Epithelial cell of esophagus (primary cell): ENCODE data around the gene PAQR4.
A peak's percentile ranks its signal among the peaks of the same experiment; 100 is the strongest.

ENCODE experiments used
- DNase-seq: peaks from one replicate; pipeline ENCODE4 v3.0.0; 2010; ENCODE audit warnings: low read depth
- H3K4me3 ChIP-seq: 2 replicates; pipeline ENCODE4 v1.5.1; 2011; ENCODE audit warnings: mild to moderate bottlenecking, low read length, control low read depth
- TF ChIP-seq, protein P1 (sequence below): IDR thresholded peaks from 2 replicates; pipeline ENCODE4 v1.5.1; 2011; ENCODE audit warnings: low read depth, mild to moderate bottlenecking, low read length, control low read depth, inconsistent platforms; ENCODE audit not compliant: insufficient read depth; ENCODE audit errors: missing control alignments

The PAQR4 gene

DNA sequence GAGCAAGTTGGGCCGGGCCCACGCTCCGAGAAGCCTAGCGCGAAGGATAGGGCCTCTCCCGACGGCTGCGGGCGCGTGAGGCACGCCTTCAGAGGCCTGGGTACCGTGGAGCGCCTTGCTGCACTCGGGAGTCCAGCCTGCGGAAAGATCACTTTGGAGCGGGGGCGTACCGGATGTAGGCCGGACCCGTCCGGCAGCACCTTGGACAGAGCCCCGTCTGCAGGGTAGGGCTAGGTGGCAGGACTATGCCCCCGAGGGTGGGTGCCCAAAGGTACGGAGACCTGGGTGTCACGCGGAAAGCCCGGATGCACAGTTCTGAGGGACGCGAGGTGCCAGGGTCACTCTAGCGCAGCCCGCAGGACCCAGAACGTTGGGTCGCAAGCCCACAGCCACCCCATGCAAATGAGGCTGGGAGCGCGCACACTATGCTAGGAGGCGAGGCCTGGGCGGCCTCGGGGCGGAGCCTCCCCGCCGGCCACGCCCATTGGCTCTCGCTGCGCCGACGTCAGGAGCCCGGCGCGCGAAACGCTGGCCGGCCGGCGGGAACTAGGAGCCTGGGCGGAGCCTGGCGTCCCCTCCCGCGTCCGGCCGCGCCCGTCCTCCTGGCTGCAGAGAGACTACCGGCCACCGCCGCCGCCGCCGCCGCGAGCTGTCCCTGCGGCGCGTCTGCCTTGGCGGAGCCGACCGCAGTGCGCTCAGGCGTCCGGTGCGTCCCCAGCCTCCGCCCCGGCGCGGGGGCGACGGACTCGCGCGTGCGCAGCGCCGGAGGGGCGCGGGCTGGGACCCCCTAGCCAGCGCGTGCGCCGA lies at the start of gene PAQR4:
Gene PAQR4, plus strand, starts transcription at position 611 of the 807 bp plus-strand sequence. CDS start 327 bp downstream, outside the sequence.
- TF ChIP-seq, protein P1, sequence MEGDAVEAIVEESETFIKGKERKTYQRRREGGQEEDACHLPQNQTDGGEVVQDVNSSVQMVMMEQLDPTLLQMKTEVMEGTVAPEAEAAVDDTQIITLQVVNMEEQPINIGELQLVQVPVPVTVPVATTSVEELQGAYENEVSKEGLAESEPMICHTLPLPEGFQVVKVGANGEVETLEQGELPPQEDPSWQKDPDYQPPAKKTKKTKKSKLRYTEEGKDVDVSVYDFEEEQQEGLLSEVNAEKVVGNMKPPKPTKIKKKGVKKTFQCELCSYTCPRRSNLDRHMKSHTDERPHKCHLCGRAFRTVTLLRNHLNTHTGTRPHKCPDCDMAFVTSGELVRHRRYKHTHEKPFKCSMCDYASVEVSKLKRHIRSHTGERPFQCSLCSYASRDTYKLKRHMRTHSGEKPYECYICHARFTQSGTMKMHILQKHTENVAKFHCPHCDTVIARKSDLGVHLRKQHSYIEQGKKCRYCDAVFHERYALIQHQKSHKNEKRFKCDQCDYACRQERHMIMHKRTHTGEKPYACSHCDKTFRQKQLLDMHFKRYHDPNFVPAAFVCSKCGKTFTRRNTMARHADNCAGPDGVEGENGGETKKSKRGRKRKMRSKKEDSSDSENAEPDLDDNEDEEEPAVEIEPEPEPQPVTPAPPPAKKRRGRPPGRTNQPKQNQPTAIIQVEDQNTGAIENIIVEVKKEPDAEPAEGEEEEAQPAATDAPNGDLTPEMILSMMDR = no peak
- peak within 1 kb of the TSS; percentile 47 for H3K4me3 ChIP-seq
- DNase-seq = peak; percentile 94

DNA sequence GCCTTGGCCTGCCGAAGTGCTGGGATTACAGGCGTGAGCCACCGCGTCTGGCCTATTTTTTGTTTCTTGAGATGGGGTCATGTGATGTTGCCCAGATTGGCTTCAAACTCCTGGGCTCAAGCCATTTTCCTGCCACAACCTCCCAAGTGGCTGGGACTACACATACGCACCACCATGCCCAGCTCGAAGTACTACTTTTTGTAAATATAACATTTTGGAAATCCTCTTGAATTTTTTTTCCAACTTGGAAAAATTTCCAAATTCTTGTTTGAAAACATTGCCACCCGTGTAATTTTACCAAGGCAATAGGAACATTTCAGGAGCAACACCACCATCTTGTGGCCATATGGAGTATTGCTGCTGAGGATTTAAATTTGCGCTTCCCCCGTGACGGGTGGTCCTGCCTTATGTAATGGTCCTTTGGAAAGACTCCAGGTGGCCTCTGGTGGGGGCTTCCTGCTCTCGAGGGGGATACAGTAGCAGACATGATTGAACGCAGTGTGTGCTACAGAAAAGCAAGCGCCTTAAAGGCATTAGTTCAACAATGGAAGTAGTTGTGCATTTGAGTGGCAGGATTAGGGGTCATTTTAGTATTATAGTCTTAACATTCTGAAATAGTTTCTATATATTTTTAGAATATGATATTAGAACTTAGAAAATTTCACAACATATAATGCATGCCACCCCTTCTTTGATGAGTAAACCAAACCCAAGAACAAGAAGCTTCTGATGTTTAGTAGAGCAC lies 49.5 kb upstream of the PAQR4 start:
- no peak overlapping the region for H3K4me3 ChIP-seq
- TF ChIP-seq, protein P1 = peak; percentile 81
- peak; percentile 67 for DNase-seq

DNA sequence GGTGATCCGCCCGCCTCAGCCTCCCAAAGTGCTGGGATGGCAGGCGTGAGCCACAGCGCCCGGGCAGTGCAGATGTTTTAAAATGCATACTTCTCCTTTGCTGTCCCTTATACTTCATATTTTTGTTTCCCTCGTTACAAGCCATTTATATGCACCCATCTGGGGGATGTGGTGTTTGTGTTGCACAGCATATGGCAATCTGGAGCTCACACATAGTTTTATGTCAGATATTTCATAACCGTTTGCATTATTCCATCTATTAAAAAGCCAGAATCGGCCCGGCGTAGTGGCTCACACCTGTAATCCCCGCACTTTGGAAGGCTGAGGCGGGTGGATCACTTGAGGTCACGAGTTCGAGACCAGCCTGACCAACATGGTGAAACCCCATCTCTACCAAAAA lies 45.7 kb upstream of the PAQR4 start:
- TF ChIP-seq, protein P1 = no peak

DNA sequence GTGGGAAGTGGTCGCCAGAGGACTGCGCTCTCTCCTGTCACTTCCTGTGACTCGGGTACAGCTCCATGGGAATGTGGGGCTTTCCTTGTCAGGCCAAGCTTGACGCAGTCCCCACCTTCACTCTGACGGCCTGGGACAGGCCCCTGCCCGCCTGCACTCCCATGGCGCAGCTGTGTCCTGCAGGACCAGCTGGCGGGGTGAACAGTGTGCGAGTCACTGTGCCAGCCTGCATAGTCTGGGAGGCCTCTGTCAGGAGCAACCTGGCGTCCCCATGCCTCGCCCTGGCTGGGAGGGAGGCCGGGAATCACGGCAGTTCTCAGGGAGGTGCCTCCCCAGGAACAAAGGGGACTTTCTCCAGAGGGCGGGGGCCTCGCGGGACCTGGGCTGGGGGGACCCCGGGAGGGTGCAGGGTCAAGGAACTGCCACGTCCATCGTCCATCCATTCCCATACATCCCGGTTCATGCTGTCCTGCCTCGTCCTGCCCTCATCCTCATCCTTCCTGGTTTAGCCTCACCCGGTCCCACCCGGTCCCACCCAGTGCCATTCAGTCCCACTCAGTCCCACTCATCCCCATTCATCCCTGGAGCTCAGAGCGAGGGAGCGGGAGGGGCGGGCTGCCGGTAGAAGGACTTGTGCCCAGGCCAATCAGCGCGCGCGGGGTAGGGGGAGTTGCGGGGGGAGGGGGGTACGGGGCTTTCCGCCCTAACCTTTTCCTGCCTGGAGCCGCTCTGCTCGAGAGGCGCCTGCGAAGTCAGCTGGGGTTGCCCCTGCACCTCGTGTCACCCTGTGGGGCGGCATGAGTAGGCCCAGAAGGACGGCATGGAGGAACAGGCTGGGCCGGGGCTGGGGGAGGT lies 44.0 kb upstream of the PAQR4 start:
- no peak overlapping the region for H3K4me3 ChIP-seq
- TF ChIP-seq, protein P1 = no peak
- DNase-seq = peak; percentile 83

More for the DNA sequence above, 45.7 kb upstream of the PAQR4 start:
- no peak overlapping the region for H3K4me3 ChIP-seq
- no peak for DNase-seq

DNA sequence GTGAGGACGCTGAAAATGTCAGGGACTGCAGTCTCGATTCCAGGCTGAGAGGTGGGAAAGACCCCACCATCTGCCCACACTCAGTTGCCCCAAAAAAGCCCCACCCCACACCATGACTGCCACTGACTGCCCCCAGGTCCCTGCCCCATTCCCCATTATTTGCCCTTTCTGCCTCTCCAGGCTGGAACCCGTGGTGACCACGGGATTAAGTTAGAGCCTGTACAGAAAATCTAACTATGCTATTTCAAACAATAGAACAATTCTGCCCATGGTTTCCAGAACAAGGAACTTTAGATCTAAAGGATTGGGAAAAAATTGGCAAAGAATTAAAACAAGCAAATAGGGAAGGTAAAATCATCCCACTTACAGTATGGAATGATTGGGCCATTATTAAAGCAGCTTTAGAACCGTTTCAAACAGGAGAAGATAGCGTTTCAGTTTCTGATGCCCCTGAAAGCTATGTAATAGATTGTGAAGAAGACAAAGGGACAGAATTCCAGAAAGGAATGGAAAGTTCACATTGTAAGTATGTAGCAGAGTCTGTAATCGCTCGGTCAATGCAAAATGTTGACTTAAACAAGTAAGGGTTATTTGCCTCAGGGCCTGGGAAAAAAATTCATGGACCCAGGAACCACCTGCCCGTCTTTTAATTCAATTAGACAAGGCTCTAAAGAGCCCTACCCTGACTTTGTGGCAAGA lies 43.0 kb upstream of the PAQR4 start:
- TF ChIP-seq, protein P1 = no peak
- no peak overlapping the region for H3K4me3 ChIP-seq
- no peak for DNase-seq

DNA sequence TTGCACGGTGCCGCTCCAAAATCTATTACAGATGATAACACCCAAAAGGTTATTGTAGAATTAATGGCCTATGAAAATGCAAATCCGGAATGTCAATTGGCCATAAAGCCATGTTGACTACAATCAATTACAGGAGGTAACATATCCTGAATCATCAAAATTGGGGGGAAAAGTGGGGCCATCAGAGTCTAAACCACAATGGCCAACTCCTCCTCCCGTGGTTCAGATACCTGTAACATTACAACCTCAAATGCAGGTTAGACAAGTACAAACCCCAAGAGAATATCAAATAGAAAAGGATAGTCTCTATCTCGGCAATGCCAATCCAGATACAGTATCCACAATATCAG lies 42.5 kb upstream of the PAQR4 start:
- no peak for DNase-seq
- no peak overlapping the region for H3K4me3 ChIP-seq
- TF ChIP-seq, protein P1 = no peak
